ENCODE data around the gene ATXN2. TPM values are rescaled to one million over a fixed set of nuclear protein-coding genes. Genes with fewer than 3 reads are reported as not detected.

Gene ATXN2
- total and polyA plus RNA-seq, 2 of the 4 experiments (the other 2 are of a cell fraction): 12.4 to 66.5 TPM

GRCh38 chr12:111582133-111582747, 16.9 kb downstream of the ATXN2 start:
- dilution Hi-C loops (cut with HindIII; ENCODE audit: low sequenced_read_pairs, unreplicated experiment) (no loop called here), intact Hi-C loops (cut with micrococcal nuclease) (no loop called here), in situ Hi-C loops (cut with MboI; ENCODE audit: low sequenced_read_pairs) (no loop called here)
- no peak overlapping the region for H3K14ac ChIP-seq (replicated peaks; ENCODE audit: low read depth, low read length)
- TF ChIP-seq ELK1 (IDR thresholded peaks at IDR 0.05; ENCODE audit: borderline replicate concordance, low read depth, low read length) (no peak), CHD1 (IDR thresholded peaks at IDR 0.05; ENCODE audit: low read depth, low read length) (no peak), RFX5 (IDR thresholded peaks at IDR 0.05; ENCODE audit: low read depth, low read length) (no peak), FOS (IDR thresholded peaks at IDR 0.05; ENCODE audit: low read depth, low read length) (no peak), POLR2A (IDR thresholded peaks at IDR 0.05; ENCODE audit: low read depth, low read length) (no peak), RAD21 (IDR thresholded peaks at IDR 0.05; ENCODE audit: low read length) (no peak), MAFK (IDR thresholded peaks at IDR 0.05; ENCODE audit: low read depth, low read length) (no peak)
- TF ChIP-seq, protein P1, sequence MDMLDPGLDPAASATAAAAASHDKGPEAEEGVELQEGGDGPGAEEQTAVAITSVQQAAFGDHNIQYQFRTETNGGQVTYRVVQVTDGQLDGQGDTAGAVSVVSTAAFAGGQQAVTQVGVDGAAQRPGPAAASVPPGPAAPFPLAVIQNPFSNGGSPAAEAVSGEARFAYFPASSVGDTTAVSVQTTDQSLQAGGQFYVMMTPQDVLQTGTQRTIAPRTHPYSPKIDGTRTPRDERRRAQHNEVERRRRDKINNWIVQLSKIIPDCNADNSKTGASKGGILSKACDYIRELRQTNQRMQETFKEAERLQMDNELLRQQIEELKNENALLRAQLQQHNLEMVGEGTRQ (IDR thresholded peaks at IDR 0.05; ENCODE audit: low read depth, low read length): no peak
- H2AK5ac ChIP-seq (ENCODE audit: low read depth, low read length): no peak overlapping the region
- peaks cover 11 to 83% of the 10 kb centered on the region in 2 experiments for H3K79me1 ChIP-seq (ENCODE audit: low read depth in 1 of 2, low read length in 2 of 2)
- H4K91ac ChIP-seq (ENCODE audit: insufficient read depth, low read depth, low read length): no peak overlapping the region
- no peak overlapping the region for H3K18ac ChIP-seq (ENCODE audit: low read depth, low read length)
- no peak overlapping the region for H2BK20ac ChIP-seq (ENCODE audit: low read depth, low read length)
- no peaks in the 10 kb centered on the region for H3K9me3 ChIP-seq (ENCODE audit: control insufficient read depth, insufficient read depth, low read length)
- H3K56ac ChIP-seq (ENCODE audit: extremely low read depth, insufficient read depth, low read length): no peak overlapping the region
- no peak overlapping the region for H2BK120ac ChIP-seq (ENCODE audit: low read depth, low read length)
- WGBS, 2 experiments (ENCODE audit: extremely low coverage in 2 of 2, insufficient read length in 1 of 2): no CpG with 5 or more reads among the region's 12 CpGs
- ChIA-PET CTCF (no interaction called here), POLR2A (ENCODE audit: unreplicated experiment) (no interaction called here)
- peaks cover 20% of the 10 kb centered on the region for H3K4me1 ChIP-seq (ENCODE audit: control insufficient read depth, insufficient read depth, low read length)
- no peak overlapping the region for H3K4me3 ChIP-seq (ENCODE audit: insufficient read depth, low read depth, low read length)
- H3K27me3 ChIP-seq (ENCODE audit: control insufficient read depth, insufficient read depth, low read length): no peaks in the 10 kb centered on the region
- no peak for ATAC-seq (ENCODE audit: low read depth)
- H3K27ac ChIP-seq (ENCODE audit: insufficient read depth, low read length): no peak overlapping the region
- H2AK9ac ChIP-seq (replicated peaks; ENCODE audit: low read depth, low read length, poor library complexity): no peak overlapping the region
- no peak overlapping the region for H2AFZ ChIP-seq (replicated peaks; ENCODE audit: low read length, poor library complexity)
- DNase-seq: no peak
- no peak overlapping the region for H3K4ac ChIP-seq (ENCODE audit: low read depth, low read length)
- H3K4me2 ChIP-seq (ENCODE audit: low read depth, low read length): no peak overlapping the region
- H4K20me1 ChIP-seq (ENCODE audit: insufficient read depth, low read length): peaks cover 98% of the 10 kb centered on the region
- H3K9ac ChIP-seq (ENCODE audit: low read depth, low read length): no peak overlapping the region
- no peak overlapping the region for H4K5ac ChIP-seq (ENCODE audit: low read depth, low read length)
- no peak overlapping the region for H2BK5ac ChIP-seq (ENCODE audit: low read depth, low read length, poor library complexity, severe bottlenecking)
- no TSS peak for BruUV-seq (replicated peaks)
- H3K9me1 ChIP-seq (ENCODE audit: insufficient read depth, low read length): peaks cover 41% of the 10 kb centered on the region
- H3K36me3 ChIP-seq (ENCODE audit: control insufficient read depth, insufficient read depth, low read length): peaks cover 4% of the 10 kb centered on the region
- no peak overlapping the region for H3K23ac ChIP-seq (ENCODE audit: low read depth, low read length)
- H2BK15ac ChIP-seq (ENCODE audit: low read depth, low read length): no peak overlapping the region
- H4K8ac ChIP-seq (ENCODE audit: low read depth in 2 of 2, low read length in 2 of 2): no peak overlapping the region
